GM19099 (cell line): ENCODE results near the gene CMTM5.

Source experiments
- POLR2A ChIP-seq: IDR thresholded peaks from 3 replicates; pipeline ENCODE4 v1.6.1; 2011; ENCODE audit warnings: low read depth; ENCODE audit not compliant: insufficient read length; ENCODE audit errors: extremely low read depth

The CMTM5 gene

GRCh38 chr14:23365732-23366425, 11.0 kb upstream of the CMTM5 start:
- no peak for TF ChIP-seq POLR2A

GRCh38 chr14:23366426-23366921, 10.4 kb upstream of the CMTM5 start:
- TF ChIP-seq POLR2A = no peak

- TF ChIP-seq POLR2A = no peak
These were observed 6.6 kb upstream of the CMTM5 start for GRCh38 chr14:23370221-23370620.

- no peak for TF ChIP-seq POLR2A
These were observed 5.0 kb upstream of the CMTM5 start for GRCh38 chr14:23371865-23372264.

- no peak for TF ChIP-seq POLR2A
These were observed 4.3 kb upstream of the CMTM5 start, which contains the start of gene IL25 for GRCh38 chr14:23372509-23372908. TSS of gene IL25 (plus strand) at chr14:23372809.

- TF ChIP-seq POLR2A = no peak
These were observed 3.8 kb upstream of the CMTM5 start for GRCh38 chr14:23373041-23373440.

- TF ChIP-seq POLR2A = no peak
These were observed 1.2 kb upstream of the CMTM5 start for GRCh38 chr14:23375527-23376251.

- no peak for TF ChIP-seq POLR2A
These were observed 328 bp downstream of the CMTM5 start for GRCh38 chr14:23377198-23377550.

- no peak for TF ChIP-seq POLR2A
These were observed 1.0 kb downstream of the CMTM5 start for GRCh38 chr14:23377573-23378563.

GRCh38 chr14:23378612-23379220, 1.9 kb downstream of the CMTM5 start:
- no peak for TF ChIP-seq POLR2A

GRCh38 chr14:23379366-23380196, 2.7 kb downstream of the CMTM5 start:
- TF ChIP-seq POLR2A = no peak

- no peak for TF ChIP-seq POLR2A
These were observed 3.5 kb downstream of the CMTM5 start for GRCh38 chr14:23380197-23380914.

- no peak for TF ChIP-seq POLR2A
These were observed 4.1 kb downstream of the CMTM5 start for GRCh38 chr14:23380976-23381375.

- TF ChIP-seq POLR2A = no peak
These were observed 5.0 kb downstream of the CMTM5 start for GRCh38 chr14:23381871-23382270.

- no peak for TF ChIP-seq POLR2A
These were observed 5.4 kb downstream of the CMTM5 start for GRCh38 chr14:23382276-23382675.
